GM15510 (cell line): ENCODE data around the gene IFRD1.

Source experiments
- POLR2A ChIP-seq: IDR thresholded peaks from 3 replicates; pipeline ENCODE4 v1.6.1; 2011; ENCODE audit warnings: borderline replicate concordance; ENCODE audit not compliant: insufficient read length; ENCODE audit errors: extremely low read depth

Gene IFRD1

GRCh38 chr7:112452102-112452888, 2.0 kb downstream of the IFRD1 start:
- no peak for TF ChIP-seq POLR2A

DNA sequence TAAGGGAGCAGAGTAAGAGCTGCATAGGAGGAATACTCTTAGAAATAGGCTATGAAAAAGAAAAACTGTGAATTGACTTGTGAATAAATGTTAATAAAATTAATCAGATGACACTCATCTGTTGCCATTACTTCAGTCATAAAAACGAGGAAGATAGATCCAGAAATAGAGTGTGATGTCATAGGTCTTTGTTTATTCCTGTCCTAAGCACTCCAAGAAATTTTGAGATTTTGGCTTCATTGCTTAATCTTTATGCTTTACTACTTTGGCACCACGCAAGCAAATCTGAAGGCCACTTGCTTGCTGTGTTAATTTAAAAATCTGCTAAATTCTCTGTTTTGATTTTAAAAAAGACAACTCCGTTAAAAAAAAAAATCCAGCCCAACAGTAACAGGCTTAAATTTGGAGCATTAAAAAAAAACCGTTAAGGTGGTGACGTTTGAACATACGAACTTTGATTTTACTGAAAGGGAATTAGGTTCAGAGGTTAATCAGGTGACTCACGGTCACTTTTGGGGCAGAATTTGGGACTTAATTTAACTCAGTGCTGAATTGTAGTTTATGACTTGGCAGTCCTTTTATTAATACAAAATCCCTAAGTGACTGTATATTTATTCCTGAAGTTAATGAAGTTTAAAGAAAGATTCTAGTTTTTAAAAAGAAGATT, 3.4 kb downstream of the IFRD1 start:
- no peak for TF ChIP-seq POLR2A

DNA sequence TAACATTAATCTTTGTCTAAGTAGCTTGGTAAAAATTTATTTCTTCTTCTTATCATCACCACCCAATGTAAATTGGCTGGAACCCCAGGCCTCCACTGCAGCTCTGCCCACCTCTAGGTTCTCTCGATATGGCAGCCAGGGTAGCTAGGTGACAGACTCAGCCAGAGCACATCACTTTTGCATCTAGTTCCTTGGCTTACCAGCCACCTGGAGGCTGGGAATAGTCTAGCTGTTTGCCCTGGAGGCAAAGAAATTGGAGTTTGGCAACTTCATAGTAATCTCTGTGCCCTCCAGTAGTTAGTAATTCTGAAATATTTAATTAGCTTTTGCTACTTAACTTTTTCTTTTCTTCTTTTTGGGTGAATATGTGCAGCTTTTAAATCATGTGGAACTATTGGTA, 9.4 kb downstream of the IFRD1 start:
- no peak for TF ChIP-seq POLR2A

DNA sequence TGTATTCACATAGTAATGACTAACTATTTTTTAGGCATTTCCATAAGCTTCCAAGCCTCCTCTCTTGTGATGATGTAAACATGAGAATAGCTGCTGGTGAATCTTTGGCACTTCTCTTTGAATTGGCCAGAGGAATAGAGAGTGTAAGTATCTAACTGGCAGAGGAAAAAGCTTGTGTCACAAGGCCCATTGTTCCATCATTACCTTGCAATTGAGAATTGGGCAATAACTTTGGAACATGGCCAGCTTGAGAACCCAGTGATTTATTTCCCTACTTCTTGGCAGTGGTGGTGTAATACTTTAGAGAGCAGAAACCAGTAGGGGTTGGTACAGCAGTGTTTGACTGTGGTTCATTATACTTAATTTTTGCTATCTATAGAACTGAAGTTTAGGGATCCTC, 12.0 kb downstream of the IFRD1 start:
- TF ChIP-seq POLR2A = no peak

- TF ChIP-seq POLR2A = no peak
These were observed 17.6 kb downstream of the IFRD1 start for GRCh38 chr7:112467867-112468266.

DNA sequence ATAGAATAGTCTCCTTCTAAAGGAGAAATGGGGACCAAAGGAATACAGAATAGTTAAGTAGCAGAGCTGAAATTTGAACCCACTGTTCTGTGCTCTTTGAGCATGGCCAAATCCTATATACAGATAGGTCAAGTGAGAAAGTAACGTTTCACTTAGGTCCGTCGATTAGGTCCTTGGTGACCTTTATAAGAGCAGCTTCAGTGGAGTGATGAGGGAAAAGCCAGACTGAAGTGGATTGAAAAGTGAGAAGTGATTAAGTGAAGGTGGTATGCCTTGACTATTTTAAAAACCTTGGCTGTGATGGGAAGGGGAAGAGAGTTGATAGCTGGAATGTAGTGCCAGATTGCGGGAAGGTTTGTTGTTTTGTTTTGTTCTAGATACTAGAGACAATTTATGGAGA, 19.9 kb downstream of the IFRD1 start:
- no peak for TF ChIP-seq POLR2A

GRCh38 chr7:112476390-112477052, 26.3 kb downstream of the IFRD1 start:
- TF ChIP-seq POLR2A = no peak

DNA sequence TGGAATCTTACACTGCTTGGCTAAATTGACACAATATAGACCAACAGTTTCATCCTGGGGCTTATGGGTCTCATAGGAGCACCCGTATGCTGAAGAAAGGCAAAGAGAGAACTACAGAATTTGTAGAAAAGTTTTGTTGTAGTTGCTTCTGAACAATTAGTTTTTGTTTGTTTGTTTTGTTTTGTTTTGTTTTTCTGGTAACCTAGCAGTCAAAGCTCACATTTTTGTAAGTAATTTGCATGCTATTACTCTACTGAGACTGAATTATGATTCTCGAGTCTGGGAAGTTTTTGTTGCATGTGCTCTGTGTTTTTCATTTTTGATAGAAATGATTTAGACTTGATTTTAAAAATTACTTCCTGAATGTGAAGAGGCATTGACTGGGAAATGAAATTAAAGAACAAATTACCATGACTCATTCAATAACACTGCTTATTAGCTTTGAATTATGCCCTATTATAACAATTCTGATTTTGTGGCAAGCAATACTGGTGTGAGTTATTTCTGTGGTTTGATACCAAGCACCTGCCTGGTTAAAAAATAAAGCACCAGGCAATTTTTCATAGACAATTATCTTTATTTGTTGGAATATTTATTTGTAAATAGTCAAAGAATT, 31.0 kb downstream of the IFRD1 start:
- no peak for TF ChIP-seq POLR2A

DNA sequence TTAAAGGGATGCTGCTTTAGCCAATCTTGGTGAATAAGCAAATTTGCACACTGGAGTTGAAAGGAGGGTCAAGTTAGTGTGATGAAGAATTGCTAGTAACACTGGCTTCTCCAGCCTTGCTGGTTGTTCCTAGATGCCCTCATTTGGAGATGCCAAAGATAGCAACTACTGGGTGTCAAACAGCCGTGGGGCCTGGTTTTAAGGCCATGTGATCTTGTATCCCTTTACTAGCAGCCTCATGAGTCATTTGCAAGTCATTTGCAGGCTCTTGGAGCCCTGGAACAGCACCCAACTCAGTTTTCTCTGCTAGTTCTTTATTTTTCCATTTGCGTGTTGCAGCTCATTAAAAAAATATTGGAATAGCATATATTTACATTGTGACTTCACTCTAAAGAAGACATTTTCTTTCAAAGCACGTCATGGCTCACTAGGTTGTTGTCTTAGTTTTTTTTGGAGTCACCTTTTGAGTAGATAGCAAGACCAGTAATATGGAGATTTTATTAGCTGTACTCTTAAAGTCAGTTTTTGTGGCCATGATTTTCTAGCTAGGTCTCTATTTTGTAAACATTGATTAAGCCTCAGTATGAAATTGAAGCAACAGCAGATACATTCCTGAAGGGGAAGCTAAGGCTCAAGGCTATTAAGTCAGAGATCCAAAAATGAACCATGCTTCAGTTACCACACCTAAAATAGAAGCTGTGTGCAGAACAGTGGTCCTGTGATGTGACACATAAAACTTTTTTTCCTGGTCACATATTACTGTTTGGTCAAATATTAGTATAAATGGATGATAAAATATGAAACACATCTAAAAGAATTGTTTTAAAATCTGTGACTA, 31.8 kb downstream of the IFRD1 start:
- TF ChIP-seq POLR2A = no peak

- no peak for TF ChIP-seq POLR2A
These were observed 34.5 kb downstream of the IFRD1 start for GRCh38 chr7:112484671-112485167.

DNA sequence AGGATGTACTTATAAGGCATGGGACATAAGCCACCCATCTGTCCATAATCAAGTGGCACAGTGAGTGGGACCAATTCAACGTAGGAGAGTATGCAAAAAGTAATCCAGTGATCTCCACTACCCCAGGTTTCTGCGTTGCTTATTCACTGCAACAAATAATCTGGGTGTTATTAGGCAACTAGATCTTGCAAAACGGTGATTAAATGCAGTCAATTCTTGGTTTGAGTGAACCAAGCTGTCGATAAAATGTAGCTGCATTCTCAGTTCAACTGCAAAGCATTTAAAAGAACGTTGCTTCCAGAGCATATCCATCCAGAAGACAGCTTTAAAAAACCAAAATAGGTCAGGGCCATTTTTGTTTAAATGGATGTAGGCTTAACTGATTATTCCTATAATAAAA, 35.5 kb downstream of the IFRD1 start:
- TF ChIP-seq POLR2A = no peak

DNA sequence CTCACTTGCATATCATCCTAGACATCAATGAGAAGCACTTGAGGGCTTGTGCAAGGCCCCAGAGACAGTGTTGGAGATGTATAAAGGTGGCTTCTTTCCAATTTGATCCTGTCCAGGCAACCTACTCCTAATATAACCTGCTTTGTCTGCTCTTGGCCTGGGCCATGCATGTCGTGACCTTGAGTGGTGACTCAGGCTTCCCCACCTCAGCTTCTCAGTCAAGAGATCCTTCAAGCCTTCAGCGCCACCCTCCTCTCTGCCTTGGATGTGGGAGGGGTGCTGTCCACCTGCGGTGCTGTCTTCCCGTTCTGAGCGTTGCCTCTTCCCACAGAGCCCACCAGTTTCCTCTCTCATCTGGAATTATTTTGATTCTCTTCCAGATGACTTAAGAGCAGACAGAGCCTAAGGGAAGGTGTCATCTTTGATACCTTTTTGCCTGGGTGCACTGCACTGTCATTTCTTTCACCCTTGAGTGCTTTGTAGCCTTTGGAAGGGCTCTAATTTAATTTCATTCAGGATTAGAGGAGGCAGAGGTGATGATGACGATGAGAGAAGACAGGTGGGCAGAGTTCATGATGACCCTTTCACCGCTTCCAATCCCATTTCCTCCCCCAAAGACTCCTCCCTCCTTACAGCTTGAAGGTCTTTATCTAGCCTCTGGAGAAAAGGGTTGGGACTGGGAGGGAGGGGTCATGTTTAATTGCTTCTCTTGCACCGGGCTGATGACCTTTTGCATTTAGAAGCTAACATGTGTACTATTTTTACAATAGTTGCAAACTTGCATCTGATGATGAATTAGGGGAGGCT, 37.4 kb downstream of the IFRD1 start:
- TF ChIP-seq POLR2A = no peak

GRCh38 chr7:112488264-112488552, 37.9 kb downstream of the IFRD1 start:
- no peak for TF ChIP-seq POLR2A

GRCh38 chr7:112492186-112492585, 41.9 kb downstream of the IFRD1 start:
- no peak for TF ChIP-seq POLR2A
